GM12892 (cell line): ENCODE measurements around the gene COL7A1.

ENCODE experiments used
- POLR2A ChIP-seq: IDR thresholded peaks from 2 replicates; pipeline ENCODE4 v1.6.1; 2011; ENCODE audit warnings: low read depth, low read length, control low read depth
- POLR2AphosphoS5 ChIP-seq: IDR thresholded peaks from 2 replicates; pipeline ENCODE4 v1.6.1; 2011; ENCODE audit warnings: low read depth, low read length, control low read depth
- TAF1 ChIP-seq: IDR thresholded peaks from 2 replicates; pipeline ENCODE4 v1.6.1; 2011; ENCODE audit warnings: low read depth, mild to moderate bottlenecking, control low read depth, low read length, borderline replicate concordance

- no peak for TF ChIP-seq TAF1
- TF ChIP-seq POLR2A = no peak
- TF ChIP-seq POLR2AphosphoS5 = no peak
These were observed 7.4 kb downstream of the COL7A1 start for GRCh38 chr3:48587686-48588085.
